Stimulated activated CD8-positive, alpha-beta memory T cell treated with anti-CD3 and anti-CD28 coated beads, Interleukin-2, amount 100 ng/mL, for 1 hour (primary cell): ENCODE measurements around the gene CCDC63.
"Not testable (repeated sequence)": the region's sequence is repeated elsewhere in the genome, so short reads cannot be mapped to it uniquely, and the experiment has no call there.

ENCODE experiments used
- DNase-seq, 2 donors: peaks; one replicate each; pipeline ENCODE4 v3.0.0-alpha.2; 2020; ENCODE audit warnings: low read depth in 2 of 2

The CCDC63 gene

DNA sequence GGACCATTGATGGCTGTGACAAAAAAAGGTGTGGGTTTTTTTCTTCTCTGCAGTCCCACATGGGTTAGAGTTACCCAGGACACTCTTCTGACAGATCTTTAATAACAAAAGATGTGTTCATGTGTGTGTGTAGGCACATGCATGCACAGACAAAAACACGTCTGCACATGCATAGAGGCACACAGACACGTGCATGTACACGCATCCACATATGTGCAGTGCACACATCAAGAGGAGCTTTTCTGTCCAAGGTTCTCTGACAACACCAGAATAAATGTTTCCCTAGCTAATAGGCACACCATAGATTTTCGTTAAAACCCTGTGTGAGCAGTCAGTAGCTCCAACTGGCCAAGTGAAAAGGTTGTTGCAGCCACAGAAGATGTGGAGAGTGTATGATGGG is 76.4 kb downstream of the CCDC63 start:
- no peak for DNase-seq

DNA sequence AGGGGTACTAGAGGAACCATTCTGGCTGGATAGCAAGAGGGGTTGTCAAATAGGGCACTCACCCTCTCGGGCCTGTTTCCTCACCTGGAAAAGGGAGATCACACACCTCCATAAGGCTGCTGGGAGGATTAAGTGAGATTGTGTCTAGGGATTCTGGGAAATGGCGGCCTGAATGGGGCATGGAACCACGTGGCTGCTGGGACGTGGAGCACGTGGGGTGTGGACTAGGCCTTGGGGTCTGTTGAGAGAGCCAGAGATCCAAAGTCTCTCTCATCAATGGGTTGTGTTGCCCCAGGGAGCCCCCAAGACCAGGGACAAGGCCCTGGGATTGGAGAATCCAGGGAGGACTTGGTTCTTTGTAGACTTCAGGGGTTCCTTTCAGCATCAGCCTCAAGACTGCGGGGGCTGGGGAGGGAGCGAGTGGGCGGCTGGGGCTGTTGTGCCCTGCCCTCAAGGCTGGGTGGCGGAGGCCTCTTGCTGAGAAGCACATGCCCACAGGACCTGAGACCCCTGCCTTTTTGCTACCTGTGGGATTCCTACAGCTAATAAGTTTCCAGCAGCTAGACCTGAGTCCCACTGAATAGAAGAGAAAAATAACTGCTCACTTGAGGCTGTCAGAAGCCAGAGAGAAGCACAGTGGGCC is 77.0 kb downstream of the CCDC63 start:
- DNase-seq = no peak

DNA sequence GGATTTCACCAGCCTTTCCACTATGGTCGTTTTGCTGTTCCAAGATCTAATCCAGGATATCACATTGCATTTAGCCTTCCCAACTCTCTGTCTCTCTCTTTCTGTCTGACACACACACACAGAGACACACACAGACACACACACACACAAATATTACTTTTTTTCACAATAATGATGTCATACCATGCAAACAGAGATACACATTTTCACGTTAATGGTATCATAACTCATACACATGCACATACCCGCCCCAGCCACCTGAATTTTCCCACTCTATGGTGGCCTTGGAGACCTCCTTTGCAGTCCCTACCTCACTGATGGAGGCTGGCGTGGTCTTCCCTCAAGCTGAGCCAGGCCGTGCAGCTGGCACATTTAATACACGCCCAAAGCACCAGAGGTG is 80.8 kb downstream of the CCDC63 start:
- DNase-seq = no peak

DNA sequence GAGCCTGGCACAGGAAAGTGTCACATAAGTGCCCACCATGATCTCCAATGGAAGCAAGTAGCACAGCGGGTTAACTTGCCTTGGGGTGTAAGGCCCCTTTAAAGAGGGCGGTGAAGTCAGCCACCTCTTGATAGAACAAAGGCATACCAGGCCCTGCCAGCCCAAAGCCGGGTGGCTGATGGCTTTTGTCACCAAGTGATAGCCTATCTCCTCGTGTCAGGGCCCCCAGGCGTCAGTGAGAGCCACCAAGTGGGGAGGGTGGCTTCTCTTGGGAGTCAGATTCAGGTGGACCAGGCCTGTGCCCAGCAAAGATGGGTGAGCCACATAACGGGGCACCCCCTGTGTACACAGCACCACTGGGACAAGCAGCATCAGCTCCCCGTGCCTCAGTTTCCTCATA is 81.9 kb downstream of the CCDC63 start:
- DNase-seq = no peak

DNA sequence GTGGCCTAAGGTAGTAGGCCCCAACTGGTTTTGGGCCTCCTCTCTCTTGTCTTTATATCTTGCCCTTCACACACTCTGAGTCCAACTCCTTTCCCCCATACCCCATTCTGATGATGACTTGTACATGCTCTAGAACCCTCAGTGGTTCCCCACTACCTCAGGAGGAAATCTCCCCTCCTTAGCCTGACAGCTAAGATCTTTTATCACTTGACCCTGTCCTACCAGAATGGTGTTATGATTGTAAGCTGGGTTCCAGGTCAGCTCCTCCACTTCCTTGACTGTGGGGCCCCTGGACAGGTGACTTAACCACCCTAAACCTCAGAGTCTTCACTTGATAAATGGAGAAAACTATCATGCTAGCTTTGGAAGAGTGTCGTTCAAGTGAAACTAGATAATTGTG is 83.0 kb downstream of the CCDC63 start:
- no peak for DNase-seq

DNA sequence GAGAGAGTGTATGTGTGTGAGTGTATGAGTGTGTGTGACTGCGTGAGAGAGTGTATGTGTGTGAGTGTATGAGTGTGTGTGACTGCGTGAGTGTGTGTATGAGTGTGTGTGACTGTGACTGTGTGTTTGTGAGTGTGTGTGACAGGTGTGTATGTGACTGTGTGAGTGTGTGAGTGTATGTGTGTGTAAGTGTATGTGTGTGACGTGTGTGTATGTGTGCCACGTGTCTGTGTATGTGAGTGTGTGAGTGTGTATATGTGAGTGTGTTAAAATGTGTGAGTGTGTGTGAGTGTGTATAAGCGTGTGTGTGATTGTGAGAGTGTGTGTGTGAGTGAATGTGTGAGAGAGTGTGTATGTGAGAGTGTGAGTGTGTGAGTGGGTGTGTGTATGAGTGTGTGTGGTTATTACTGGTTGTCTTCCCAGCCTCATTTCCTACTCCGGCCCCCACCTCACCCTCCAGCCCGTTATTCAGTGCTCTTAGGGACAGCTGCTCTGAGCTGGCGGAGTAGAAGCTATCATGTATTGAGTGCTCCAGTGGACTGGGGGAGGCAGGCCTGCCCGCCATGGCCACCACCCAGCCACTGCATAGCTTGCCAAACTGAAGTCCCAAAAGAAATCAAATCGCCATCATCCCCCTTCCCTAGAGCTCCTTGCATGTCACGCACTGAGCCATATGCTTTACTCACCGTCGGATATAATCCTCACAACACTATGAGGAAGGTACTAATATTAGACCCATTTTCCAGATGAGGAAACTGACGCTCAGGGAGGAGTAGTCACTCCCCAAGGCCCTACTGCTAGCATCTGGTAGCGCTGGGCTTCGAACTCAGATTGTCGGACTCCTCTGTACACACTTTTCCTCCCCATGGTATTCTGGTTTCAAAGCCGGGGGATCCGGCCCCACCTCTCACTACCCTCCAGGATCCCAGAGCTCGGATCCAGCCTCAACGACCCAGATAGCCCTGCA is 83.8 kb downstream of the CCDC63 start:
- no peak for DNase-seq

DNA sequence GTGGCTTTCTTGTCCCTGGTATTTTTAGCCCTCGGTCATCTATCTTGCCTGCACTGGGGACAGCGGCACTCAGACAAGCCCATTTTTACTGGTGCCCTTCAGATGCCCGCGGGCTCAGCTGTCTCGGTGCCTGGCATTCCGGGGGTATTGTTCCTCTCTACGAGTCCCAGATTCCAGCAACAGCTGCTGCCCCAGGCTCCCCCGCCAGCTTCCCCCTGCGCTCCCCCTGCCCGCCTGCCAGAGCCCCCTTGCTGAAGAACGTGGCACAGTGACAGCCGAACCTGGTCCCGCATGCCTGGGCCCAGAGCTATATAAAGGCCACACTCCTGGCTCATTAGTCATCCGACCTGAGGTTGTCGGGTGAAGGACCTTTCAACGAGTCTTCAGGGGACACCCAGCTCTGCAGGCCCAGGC is 84.5 kb downstream of the CCDC63 start:
- DNase-seq = no peak

DNA sequence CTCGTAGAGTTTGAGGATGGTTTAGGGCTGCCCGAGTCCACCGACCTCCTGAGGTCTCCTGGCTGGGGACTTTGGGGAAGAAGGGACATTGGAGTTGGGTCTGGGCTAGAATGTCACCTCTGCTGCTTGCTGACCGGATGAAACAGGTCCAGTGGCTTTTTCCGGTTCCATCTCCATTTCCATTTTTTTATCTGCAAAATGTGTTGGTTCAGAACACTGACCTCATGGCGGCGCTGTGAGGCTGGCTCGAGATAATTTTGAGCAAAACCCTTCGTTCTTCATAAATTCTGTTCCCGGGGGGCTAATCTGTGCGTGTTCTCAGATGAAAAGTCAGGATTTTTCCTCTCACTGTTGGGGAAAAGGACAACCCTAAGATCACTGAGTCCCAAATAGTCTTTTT is 85.3 kb downstream of the CCDC63 start:
- DNase-seq = no peak

DNA sequence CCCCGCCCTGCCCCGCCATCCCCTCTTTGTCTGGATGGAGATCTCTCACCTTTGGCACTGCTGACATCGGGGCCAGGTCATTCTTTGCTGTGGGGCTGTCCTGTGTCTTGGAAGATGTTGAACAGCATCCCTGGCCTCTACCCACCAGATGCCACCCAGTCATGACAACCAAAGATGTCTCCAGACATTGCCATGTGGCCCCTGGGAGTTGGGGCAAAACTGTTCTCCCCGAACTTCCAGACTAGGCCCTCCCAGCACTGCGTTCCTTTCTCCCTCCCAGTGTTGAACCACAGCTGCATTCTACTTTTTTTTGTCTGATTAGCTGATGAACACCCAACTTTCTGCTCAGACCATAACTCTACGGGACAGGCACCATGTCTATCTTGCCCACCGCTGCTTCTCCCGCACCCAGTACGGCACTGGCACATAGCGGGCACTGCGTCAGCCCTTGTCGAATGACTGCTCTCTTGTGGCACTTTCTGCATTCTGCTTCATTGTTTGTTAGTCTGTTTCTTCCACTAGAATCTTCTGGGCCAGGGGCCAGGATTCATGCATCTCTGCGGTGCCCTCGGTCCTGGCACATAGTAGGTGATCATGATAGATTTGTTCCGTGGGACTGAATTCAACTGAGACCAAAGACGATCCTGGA is 86.7 kb downstream of the CCDC63 start:
- no peak for DNase-seq

DNA sequence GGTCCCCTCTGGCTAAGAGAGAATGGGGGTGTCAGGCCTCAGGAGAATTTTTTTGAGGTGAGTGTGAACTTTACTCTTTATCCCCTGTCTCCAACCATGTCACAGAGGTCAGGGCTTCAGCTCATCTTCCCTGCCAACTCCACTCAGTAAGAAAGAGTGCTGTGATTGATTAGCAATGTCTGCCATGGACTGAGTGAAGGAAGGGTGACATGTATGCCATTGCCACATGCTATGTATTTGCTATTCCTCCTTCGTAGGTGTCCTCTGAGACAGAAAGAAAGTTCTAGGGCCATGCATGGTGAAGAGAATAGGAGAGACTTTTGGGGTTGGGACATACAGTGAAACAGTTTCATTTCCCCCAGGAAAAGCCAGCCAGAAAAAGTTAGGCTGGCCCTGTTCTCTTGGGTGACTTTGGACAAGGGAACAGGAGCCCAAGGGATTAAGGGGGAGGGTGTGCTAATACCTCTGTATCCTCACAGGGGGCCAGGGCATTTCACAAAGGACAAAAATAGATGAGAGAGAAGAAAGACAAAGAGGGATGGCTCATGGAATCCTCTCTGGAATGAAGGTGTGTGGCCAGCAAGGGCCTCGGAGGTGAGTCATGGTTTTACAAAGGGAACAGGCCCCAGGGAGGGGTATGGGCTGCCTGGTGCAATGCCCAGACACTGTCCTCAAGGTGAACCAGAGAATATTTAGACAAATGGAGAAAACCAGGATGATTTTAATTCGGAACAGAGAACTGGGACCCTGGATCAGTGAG is 87.5 kb downstream of the CCDC63 start:
- no peak for DNase-seq

DNA sequence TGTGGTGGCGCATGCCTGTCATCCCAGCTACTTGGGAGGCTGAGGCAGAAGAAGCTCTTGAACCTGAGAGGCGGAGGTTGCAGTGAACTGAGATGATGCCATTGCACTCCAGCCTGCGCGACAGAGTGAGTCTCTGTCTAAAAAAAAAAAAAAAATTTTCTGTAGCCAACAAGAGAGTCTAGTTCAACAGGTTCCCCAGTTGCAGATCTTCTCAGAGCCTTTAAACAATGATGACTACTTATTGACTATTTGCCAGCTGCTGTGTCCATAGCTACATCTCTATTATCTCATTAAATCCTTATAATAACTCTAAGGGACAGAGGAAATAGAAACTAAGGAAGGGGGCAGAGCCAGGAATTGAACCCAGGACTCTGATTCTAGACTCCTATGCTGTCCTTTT is 88.8 kb downstream of the CCDC63 start:
- no peak for DNase-seq

DNA sequence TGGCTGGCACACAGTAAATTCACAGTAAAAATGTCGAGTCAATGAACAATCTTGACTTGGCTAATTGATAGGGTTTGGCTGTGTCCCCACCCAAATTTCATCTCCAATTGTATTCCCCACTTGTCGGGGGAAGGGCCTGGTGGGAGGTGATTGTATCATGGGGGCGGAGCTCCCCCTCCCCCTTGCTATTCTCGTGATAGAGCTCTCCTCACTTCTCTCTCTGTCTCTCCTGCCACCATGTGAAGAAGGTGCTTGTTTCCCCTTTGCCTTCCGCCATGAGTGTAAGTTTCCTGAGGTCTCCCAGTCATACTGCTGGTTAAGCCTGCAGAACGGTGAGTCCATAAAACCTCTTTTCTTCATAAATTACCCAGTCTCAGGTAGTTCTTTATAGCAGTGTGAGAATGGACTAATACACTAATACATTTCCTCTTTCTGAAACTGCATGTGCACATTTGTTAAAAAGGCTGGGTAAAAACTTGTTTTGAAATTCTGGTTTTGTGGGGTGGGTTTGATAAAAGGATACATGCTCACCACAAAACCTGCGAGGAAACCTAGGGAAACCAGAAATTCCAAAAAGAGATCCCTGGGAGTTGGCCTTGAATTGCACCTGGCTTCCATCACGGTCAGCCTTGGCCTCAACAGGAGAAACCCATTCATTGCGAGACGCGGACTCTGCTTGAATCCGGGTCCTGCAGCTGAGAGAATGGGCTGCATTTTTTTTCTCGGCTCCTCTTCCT is 89.7 kb downstream of the CCDC63 start:
- DNase-seq = no peak

DNA sequence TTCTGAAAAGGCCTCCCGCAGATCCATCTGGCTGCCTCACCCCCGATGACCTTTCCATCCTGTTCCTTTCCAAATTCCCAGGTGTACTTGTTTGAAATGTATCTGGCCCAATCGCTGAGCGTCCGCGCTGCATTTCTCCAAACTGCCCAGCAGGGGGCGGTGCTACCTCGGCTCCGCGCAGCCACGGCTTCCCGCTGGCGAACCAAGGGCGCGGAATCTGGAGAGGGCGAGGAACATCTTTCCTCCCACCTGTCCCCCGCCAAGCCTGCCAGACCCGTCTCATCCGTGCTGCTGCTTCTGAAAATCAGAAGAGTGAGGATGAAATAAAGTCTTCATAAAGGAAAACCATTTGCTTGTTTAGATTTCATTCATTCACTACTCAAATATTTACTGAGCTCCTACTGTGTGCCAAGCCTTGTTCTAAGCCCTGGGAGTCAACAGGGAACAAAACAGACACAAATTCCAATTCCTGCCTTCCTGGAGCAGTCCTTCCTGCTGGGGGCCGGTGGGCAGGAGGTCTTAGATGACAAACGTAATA is 90.4 kb downstream of the CCDC63 start:
- peak; percentile 24 to 25 for DNase-seq

DNA sequence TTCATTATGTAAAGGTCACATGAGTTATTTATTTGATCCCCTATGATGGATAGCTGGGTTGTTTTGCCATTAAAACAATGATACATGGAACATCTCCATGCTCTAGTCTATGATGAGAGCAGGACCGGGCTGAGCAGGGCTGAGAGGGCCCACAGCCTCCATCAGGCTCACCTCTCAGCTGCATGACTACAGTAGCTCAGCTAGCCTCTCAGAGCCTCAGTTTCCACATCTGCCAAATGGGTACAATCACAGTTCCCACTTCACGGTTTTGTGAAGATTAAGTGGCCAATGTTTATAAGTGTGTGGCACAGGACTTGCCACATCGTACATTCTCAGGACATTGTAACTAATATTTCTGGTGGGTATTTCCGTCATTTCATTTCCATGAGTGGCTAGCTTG is 93.5 kb downstream of the CCDC63 start:
- no peak for DNase-seq

DNA sequence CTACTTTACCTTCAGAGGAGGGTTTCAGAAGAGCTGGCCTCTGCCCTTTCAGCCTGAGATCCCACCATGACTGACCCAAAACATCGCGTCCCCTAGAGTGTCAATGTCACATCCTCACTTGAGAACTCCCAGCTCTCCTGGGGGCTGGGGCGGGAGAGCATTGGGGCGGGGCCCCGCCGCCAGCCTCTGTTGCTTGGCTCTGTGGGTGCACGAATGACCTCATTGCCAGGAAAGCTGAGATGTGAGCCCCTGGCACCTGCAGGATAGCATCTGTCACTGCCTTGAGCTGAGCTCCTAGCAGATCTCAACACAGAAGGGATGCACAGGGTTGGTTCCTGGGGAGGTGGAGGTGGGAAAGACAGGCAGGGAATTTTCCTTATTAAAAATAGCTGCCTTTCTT is 94.1 kb downstream of the CCDC63 start:
- no peak for DNase-seq

DNA sequence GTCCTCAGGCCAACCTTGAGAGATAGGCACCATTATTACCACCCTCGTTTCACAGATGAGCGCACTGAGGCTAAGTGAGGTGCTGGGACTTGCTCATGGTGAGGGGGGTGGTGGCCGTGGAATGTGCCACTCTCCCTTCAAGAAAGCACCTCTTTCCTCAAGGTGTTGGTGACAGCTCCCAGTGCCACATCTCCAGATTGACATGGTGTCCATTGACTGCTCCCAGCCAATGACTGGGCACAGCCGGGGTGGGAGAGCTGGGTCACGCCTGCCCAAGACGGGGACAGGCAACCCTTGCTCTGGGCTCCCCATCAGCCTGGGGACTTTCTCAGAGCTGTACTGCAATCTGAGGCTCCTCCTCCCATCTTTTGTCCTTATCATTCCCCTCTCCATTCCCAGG is 94.6 kb downstream of the CCDC63 start:
- DNase-seq = no peak

DNA sequence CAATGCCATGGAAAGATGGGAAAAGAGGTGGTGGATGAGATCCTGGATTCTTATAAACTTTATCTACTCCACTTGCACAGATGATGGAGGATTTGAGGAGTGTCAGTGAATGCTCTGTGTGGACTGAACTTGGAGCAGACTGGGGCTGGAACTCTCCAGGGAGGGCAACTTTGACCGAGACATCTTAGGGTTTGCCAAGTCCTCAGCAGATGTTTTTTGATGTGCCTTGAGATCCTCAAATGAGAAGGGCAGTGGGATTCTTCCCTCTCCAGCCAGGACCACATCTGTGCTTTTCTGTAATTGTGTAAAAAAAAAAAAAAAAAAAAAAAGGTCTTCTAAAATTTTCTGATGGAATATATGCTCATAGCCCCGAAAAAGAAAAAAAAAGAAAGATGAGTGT is 96.6 kb downstream of the CCDC63 start:
- no peak for DNase-seq

DNA sequence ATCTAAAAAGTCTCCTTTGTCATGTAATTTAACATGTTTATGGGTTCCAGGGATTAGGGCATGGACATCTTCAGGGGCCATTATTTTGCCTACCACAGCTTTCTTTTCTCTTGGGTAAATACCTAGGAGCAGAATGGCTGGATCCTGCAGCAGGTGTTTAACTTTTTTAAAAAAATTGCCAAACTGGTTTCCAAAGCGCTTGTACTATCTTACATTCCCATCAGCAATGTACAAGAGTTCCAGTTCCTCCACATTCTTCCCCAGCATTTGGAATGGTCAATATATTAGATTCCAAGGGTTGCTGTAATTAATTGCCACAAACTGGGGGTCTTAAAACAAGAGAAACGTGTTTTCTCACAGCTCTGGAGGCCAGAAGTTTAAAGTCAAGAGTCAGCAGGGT is 101.3 kb downstream of the CCDC63 start:
- DNase-seq = no peak

DNA sequence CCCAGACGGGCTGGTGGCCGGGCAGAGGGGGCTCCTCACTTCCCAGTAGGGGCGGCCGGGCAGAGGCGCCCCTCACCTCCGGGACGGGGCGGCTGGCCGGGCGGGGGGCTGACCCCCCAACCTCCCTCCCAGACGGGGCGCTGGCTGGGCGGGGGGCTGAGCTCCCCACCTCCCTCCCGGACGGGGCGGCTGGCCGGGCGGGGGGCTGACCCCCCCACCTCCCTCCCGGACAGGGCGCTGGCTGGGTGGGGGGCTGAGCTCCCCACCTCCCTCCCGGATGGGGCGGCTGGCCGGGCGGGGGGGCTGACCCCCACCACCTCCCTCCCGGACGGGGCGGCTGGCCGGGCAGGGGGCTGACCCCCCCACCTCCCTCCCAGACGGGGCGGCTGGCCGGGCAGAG is 103.7 kb downstream of the CCDC63 start:
- DNase-seq = not testable (repeated sequence)

DNA sequence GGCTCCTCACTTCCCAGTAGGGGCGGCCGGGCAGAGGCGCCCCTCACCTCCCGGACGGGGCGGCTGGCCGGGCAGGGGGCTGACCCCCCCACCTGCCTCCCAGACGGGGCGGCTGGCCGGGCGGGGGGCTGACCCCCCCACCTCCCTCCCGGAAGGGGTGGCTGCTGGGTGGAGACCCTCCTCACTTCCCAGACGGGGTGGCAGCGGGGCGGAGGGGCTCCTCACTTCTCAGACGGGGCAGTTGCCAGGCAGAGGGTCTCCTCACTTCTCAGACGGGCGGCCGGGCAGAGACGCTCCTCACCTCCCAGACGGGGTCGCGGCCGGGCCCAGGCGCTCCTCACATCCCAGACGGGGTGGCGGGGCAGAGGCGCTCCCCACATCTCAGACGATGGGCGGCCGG is 104.1 kb downstream of the CCDC63 start:
- DNase-seq = not testable (repeated sequence)
